Mesendoderm (in vitro differentiated cells): ENCODE measurements around the gene PFDN6.

Source experiments
- DNase-seq: peaks from one replicate; pipeline ENCODE4 v3.0.0; 2013
- H2AK5ac ChIP-seq: 2 replicates; pipeline ENCODE4 v1.6.1; 2013; ENCODE audit warnings: low read length, inconsistent platforms
- H2BK120ac ChIP-seq: 2 replicates; pipeline ENCODE4 v1.6.1; 2013; ENCODE audit warnings: low read depth, mild to moderate bottlenecking, low read length, moderate library complexity, mixed read lengths
- H2BK15ac ChIP-seq: replicated peaks from 2 replicates; pipeline ENCODE4 v1.6.1; 2013; ENCODE audit warnings: low read depth, mild to moderate bottlenecking, moderate library complexity
- H2BK5ac ChIP-seq: 2 replicates; pipeline ENCODE4 v1.6.1; 2013; ENCODE audit warnings: low read length, inconsistent platforms
- H3K18ac ChIP-seq: 2 replicates; pipeline ENCODE4 v1.6.1; 2013; ENCODE audit warnings: mild to moderate bottlenecking, low read length, mixed read lengths
- H3K23ac ChIP-seq: one replicate; pipeline ENCODE4 v1.6.1; 2013; ENCODE audit warnings: low read length
- H3K27ac ChIP-seq: 2 replicates; pipeline ENCODE4 v1.5.1; 2013; ENCODE audit warnings: low read depth, mild to moderate bottlenecking, inconsistent platforms, low read length, moderate library complexity
- H3K27me3 ChIP-seq: 2 replicates; pipeline ENCODE4 v1.6.1; 2013; ENCODE audit warnings: low read length, control low read depth, mild to moderate bottlenecking, inconsistent platforms; ENCODE audit not compliant: insufficient read depth, poor library complexity
- H3K36me3 ChIP-seq: 2 replicates; pipeline ENCODE4 v1.6.1; 2013; ENCODE audit warnings: low read length, inconsistent platforms; ENCODE audit not compliant: control insufficient read depth, insufficient read depth
- H3K4ac ChIP-seq: one replicate; pipeline ENCODE4 v1.6.1; 2013; ENCODE audit warnings: low read depth, mild to moderate bottlenecking, low read length, moderate library complexity
- H3K4me1 ChIP-seq: 2 replicates; pipeline ENCODE4 v1.6.1; 2013; ENCODE audit warnings: low read depth, low read length, inconsistent platforms; ENCODE audit not compliant: control insufficient read depth
- H3K4me2 ChIP-seq: 2 replicates; pipeline ENCODE4 v1.6.1; 2013; ENCODE audit warnings: low read length
- H3K4me3 ChIP-seq: 2 replicates; pipeline ENCODE4 v1.5.1; 2013; ENCODE audit warnings: mild to moderate bottlenecking, low read length
- H3K56ac ChIP-seq: one replicate; pipeline ENCODE4 v1.6.1; 2013; ENCODE audit warnings: low read length
- H3K79me1 ChIP-seq: 2 replicates; pipeline ENCODE4 v1.6.1; 2013; ENCODE audit warnings: low read length, inconsistent platforms
- H3K79me2 ChIP-seq: 2 replicates; pipeline ENCODE4 v1.6.1; 2013; ENCODE audit warnings: mild to moderate bottlenecking, low read length; ENCODE audit not compliant: control insufficient read depth, insufficient read depth
- H3K9ac ChIP-seq: 2 replicates; pipeline ENCODE4 v1.6.1; 2013; ENCODE audit warnings: low read length, inconsistent platforms
- H4K5ac ChIP-seq: one replicate; pipeline ENCODE4 v1.6.1; 2013; ENCODE audit warnings: low read length
- H4K8ac ChIP-seq: one replicate; pipeline ENCODE4 v1.6.1; 2013; ENCODE audit warnings: low read depth, mild to moderate bottlenecking, control low read depth, low read length, moderate library complexity
- WGBS: extraction: QIAGEN DNeasy Blood & Tissue Kit; methylation state at CpG from one replicate; pipeline ENCODE4 v1.1.7; 2013; ENCODE audit warnings: low lambda C conversion rate, missing lambda C conversion rate; ENCODE audit not compliant: insufficient coverage; ENCODE audit errors: extremely low coverage; 5-methylcytosine and 5-hydroxymethylcytosine counted together

PFDN6 gene

GRCh38 chr6:33330736-33331135 is 41.3 kb downstream of the PFDN6 start:
- no peak overlapping the region for H3K18ac ChIP-seq
- no peak overlapping the region for H4K5ac ChIP-seq
- no peak overlapping the region for H3K9ac ChIP-seq
- no peaks in the 10 kb centered on the region for H3K27me3 ChIP-seq
- no peak overlapping the region for H3K23ac ChIP-seq
- H4K8ac ChIP-seq: no peak overlapping the region
- H2BK5ac ChIP-seq: no peak overlapping the region
- no peaks in the 10 kb centered on the region for H3K4me1 ChIP-seq
- no peak overlapping the region for H2AK5ac ChIP-seq
- H3K36me3 ChIP-seq: no peaks in the 10 kb centered on the region
- no peak overlapping the region for H3K56ac ChIP-seq
- H3K4ac ChIP-seq: no peak overlapping the region
- H3K4me2 ChIP-seq: no peak overlapping the region
- H3K27ac ChIP-seq: no peak overlapping the region
- no peaks in the 10 kb centered on the region for H3K79me2 ChIP-seq
- H2BK15ac ChIP-seq: no peak overlapping the region
- no peak overlapping the region for H2BK120ac ChIP-seq
- H3K4me3 ChIP-seq: no peak overlapping the region
- WGBS: no CpG with 5 or more reads among the region's 10 CpGs
- no peak for DNase-seq
- no peaks in the 10 kb centered on the region for H3K79me1 ChIP-seq

DNA sequence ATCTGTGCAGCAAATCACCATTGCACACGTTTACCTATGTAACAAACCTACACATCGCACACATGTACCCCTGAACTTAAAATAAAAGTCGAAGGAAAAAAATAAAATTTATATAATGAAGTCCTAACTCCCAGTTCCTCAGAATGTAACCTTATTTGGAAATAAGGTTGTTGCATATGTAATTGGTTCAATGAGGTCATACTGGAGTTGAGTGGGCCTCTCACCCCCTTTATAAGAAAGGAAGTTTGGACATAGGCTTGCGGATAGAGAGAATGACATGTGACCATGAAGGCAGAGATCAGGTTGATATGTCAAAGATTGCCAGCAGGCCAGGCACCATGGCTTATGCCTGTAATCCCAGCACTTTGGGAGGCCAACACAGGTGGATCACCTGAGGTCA is 44.3 kb downstream of the PFDN6 start:
- no peak for DNase-seq
- no peaks in the 10 kb centered on the region for H3K79me1 ChIP-seq
- no peak overlapping the region for H3K4me3 ChIP-seq
- H2BK120ac ChIP-seq: no peak overlapping the region
- no peak overlapping the region for H3K9ac ChIP-seq
- no peak overlapping the region for H2BK5ac ChIP-seq
- H3K18ac ChIP-seq: no peak overlapping the region
- no peak overlapping the region for H3K4ac ChIP-seq
- H2AK5ac ChIP-seq: no peak overlapping the region
- no peaks in the 10 kb centered on the region for H3K27me3 ChIP-seq
- no peak overlapping the region for H3K23ac ChIP-seq
- no peak overlapping the region for H3K56ac ChIP-seq
- no peaks in the 10 kb centered on the region for H3K79me2 ChIP-seq
- no peak overlapping the region for H3K4me2 ChIP-seq
- no CpG with 5 or more reads among the region's 4 CpGs for WGBS
- no peak overlapping the region for H4K5ac ChIP-seq
- H4K8ac ChIP-seq: no peak overlapping the region
- H3K4me1 ChIP-seq: no peaks in the 10 kb centered on the region
- H2BK15ac ChIP-seq: no peak overlapping the region
- no peaks in the 10 kb centered on the region for H3K36me3 ChIP-seq
- no peak overlapping the region for H3K27ac ChIP-seq

GRCh38 chr6:33335916-33336315 is 46.5 kb downstream of the PFDN6 start:
- no peaks in the 10 kb centered on the region for H3K27me3 ChIP-seq
- H3K27ac ChIP-seq: no peak overlapping the region
- H3K79me2 ChIP-seq: no peaks in the 10 kb centered on the region
- H2AK5ac ChIP-seq: no peak overlapping the region
- H3K4me3 ChIP-seq: no peak overlapping the region
- H2BK120ac ChIP-seq: no peak overlapping the region
- H3K4me2 ChIP-seq: no peak overlapping the region
- no peak overlapping the region for H4K5ac ChIP-seq
- H3K18ac ChIP-seq: no peak overlapping the region
- H3K23ac ChIP-seq: no peak overlapping the region
- no peak overlapping the region for H3K56ac ChIP-seq
- no peak overlapping the region for H3K9ac ChIP-seq
- WGBS: no CpG with 5 or more reads among the region's 4 CpGs
- H4K8ac ChIP-seq: no peak overlapping the region
- H2BK5ac ChIP-seq: no peak overlapping the region
- no peaks in the 10 kb centered on the region for H3K79me1 ChIP-seq
- no peaks in the 10 kb centered on the region for H3K36me3 ChIP-seq
- H3K4ac ChIP-seq: no peak overlapping the region
- no peak overlapping the region for H2BK15ac ChIP-seq
- no peak for DNase-seq
- no peaks in the 10 kb centered on the region for H3K4me1 ChIP-seq

- no peak overlapping the region for H3K56ac ChIP-seq
- no peak overlapping the region for H3K4me3 ChIP-seq
- no peak overlapping the region for H2BK5ac ChIP-seq
- H3K18ac ChIP-seq: no peak overlapping the region
- no peak overlapping the region for H3K4ac ChIP-seq
- H3K4me1 ChIP-seq: no peaks in the 10 kb centered on the region
- H2AK5ac ChIP-seq: no peak overlapping the region
- H3K27ac ChIP-seq: no peak overlapping the region
- H4K5ac ChIP-seq: no peak overlapping the region
- H4K8ac ChIP-seq: no peak overlapping the region
- H3K36me3 ChIP-seq: no peaks in the 10 kb centered on the region
- H3K27me3 ChIP-seq: no peaks in the 10 kb centered on the region
- no peak overlapping the region for H3K4me2 ChIP-seq
- no peak overlapping the region for H3K23ac ChIP-seq
- no peak for DNase-seq
- H2BK15ac ChIP-seq: no peak overlapping the region
- H3K79me2 ChIP-seq: no peaks in the 10 kb centered on the region
- WGBS: no CpG with 5 or more reads among the region's 3 CpGs
- H2BK120ac ChIP-seq: no peak overlapping the region
- no peaks in the 10 kb centered on the region for H3K79me1 ChIP-seq
- no peak overlapping the region for H3K9ac ChIP-seq
Observed at GRCh38 chr6:33336495-33336894, 47.1 kb downstream of the PFDN6 start.

DNA sequence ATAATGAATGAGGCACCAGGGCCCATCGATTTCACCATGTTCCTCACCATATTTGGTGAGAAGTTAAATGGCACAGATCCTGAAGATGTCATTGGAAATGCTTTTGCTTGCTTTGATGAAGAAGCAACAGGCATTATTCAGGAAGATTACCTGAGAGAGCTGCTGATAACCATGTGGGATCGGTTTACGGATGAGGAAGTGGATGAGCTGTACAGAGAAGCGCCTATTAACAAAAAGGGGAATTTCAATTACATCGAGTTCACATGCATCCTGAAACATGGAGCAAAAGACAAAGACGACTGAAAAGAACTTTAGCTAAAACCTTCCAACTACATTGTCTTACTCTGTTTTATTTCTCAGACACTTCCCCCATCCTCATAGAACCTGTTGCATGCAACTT is 49.8 kb downstream of the PFDN6 start:
- H3K4ac ChIP-seq: no peak overlapping the region
- H2AK5ac ChIP-seq: no peak overlapping the region
- no peaks in the 10 kb centered on the region for H3K27me3 ChIP-seq
- no peak for DNase-seq
- H4K8ac ChIP-seq: no peak overlapping the region
- H3K79me1 ChIP-seq: no peaks in the 10 kb centered on the region
- H3K23ac ChIP-seq: no peak overlapping the region
- H3K79me2 ChIP-seq: no peaks in the 10 kb centered on the region
- H3K9ac ChIP-seq: no peak overlapping the region
- H3K27ac ChIP-seq: no peak overlapping the region
- no peaks in the 10 kb centered on the region for H3K4me1 ChIP-seq
- H3K4me2 ChIP-seq: no peak overlapping the region
- H3K4me3 ChIP-seq: no peak overlapping the region
- WGBS: no CpG with 5 or more reads among the region's 6 CpGs
- no peaks in the 10 kb centered on the region for H3K36me3 ChIP-seq
- H2BK15ac ChIP-seq: no peak overlapping the region
- H3K56ac ChIP-seq: no peak overlapping the region
- H2BK5ac ChIP-seq: no peak overlapping the region
- no peak overlapping the region for H2BK120ac ChIP-seq
- no peak overlapping the region for H4K5ac ChIP-seq
- H3K18ac ChIP-seq: no peak overlapping the region
